LNCaP clone FGC (cell line): ENCODE measurements around the gene SETSIP.

ENCODE experiments used
- DNase-seq: peaks from one replicate; pipeline ENCODE4 v3.0.0-alpha.2; 2011; ENCODE audit warnings: low read depth
- H3K4me3 ChIP-seq: 2 replicates; pipeline ENCODE4 v1.5.1; 2011; ENCODE audit warnings: mild to moderate bottlenecking, low read depth, low read length, control low read depth
- TF ChIP-seq, protein P1 (sequence below): IDR thresholded peaks from 2 replicates; pipeline ENCODE4 v1.5.1; 2012; ENCODE audit warnings: mild to moderate bottlenecking; ENCODE audit not compliant: control insufficient read depth, insufficient read depth; ENCODE audit errors: extremely low read depth

The SETSIP gene

DNA sequence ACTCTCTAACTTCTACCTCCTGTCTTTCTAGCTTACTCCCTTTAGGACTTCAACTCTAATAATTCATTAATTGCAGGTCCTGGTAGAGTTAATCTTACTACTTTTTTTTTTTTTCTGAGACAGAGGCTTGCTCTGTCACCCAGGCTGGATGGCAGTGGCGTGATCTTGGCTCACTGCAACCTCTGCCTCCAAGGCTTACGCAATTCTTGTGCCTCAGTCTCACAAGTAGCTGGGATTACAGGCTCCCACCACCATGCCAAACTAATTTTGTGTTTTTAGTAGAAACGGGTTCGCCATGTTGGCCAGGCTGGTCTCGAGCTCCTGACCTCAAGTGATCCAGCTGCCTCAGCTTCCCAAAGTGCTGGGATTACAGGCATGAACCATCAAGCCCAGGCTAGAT is 20.7 kb upstream of the SETSIP start:
- H3K4me3 ChIP-seq = no peak overlapping the region
- TF ChIP-seq, protein P1, sequence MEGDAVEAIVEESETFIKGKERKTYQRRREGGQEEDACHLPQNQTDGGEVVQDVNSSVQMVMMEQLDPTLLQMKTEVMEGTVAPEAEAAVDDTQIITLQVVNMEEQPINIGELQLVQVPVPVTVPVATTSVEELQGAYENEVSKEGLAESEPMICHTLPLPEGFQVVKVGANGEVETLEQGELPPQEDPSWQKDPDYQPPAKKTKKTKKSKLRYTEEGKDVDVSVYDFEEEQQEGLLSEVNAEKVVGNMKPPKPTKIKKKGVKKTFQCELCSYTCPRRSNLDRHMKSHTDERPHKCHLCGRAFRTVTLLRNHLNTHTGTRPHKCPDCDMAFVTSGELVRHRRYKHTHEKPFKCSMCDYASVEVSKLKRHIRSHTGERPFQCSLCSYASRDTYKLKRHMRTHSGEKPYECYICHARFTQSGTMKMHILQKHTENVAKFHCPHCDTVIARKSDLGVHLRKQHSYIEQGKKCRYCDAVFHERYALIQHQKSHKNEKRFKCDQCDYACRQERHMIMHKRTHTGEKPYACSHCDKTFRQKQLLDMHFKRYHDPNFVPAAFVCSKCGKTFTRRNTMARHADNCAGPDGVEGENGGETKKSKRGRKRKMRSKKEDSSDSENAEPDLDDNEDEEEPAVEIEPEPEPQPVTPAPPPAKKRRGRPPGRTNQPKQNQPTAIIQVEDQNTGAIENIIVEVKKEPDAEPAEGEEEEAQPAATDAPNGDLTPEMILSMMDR = no peak
- no peak for DNase-seq

DNA sequence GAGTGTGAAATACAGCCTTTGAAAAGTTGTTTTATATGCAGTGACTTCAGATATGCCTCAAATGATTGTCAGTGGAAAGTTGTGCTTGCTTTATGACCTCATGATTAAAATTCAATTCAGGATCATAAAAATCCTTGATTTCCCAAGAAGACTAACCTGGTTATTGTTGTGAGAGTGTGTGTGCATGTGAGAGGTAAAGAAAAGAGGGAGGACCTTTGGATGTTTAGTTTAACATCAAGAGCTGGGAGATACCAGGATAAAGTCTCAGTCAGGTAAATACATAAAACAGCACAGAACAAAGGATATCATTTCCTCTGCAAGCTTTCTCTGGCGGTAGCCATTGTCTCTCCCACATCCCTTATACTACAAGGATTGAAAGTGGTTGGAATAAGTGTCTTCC is 19.4 kb upstream of the SETSIP start:
- TF ChIP-seq, protein P1 = no peak
- H3K4me3 ChIP-seq = no peak overlapping the region
- no peak for DNase-seq

DNA sequence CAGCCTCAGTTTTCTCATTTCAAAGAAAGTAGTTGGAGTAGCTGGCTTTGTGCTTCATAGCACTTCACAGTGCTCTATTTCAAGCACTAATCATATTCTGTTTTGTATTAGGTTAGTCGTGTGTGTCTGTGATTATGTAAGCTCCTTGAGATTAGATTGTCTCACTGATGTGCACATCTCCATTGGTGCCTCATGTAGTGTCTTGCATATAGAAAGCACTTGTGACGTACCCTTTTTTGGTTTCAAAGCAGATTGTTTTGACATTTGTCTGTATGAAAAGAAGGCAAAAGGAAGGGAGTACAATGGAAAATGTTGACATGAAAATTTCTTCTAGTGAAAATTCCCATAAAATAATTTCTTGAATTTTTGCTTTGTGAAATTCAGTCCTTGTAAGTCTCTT is 18.9 kb upstream of the SETSIP start:
- H3K4me3 ChIP-seq = no peak overlapping the region
- TF ChIP-seq, protein P1 = no peak
- DNase-seq = no peak

DNA sequence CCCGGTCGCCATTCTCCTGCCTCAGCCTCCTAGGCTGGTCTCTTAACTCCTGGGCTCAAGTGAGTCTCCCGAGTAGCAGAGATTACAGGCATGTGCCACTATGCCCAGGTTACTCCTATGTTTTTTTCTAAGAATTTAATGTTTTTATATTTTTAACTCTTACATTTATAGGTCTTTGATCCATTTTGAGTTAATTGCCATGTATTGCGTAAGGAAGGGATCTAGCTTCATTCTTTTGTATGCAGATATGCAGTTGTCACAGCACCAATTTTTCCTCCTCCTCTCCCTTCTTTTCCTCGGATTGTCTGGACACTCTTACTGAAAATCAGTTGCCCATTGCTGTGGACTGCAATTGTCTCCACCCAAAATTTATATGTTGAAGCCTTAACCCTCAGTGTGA is 16.4 kb upstream of the SETSIP start:
- no peak for DNase-seq
- H3K4me3 ChIP-seq = no peak overlapping the region
- TF ChIP-seq, protein P1 = no peak

DNA sequence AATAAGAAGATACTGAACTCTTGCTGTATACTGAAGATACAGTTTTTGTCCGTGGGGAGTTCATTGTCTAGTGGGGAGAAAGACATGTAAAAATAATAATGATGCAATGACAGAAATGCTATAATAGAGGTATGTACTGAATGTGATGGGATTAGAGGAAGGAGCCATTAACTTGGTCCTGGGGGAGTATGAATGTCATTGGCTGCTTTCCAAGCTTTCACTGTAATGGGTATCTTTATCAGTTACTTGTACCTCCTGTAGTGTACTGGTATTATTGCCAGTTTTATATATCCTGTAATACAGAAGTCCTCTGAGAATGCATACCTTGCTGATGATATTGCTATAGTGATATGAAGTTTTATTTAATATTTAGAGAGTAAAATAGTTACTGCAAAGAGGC is 12.3 kb upstream of the SETSIP start:
- DNase-seq = no peak

DNA sequence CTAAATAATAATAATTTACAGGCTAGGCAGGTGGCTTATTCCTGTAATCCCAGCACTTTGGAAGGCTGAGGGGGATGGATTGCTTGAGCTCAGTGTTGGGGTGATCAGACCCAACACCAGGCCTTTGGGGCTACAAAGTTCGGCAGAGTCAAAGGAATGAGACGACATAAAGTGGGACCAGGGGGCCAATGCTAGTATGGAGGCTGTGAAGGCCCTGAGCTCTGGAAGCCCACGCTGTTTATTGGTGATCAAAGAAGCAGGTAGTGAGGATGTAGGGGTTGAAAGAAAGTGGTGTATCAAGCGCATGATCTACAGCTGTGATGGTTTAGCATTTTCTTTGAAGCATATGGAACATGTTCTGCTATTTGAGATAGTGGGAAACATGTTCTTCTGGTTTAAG is 10.5 kb upstream of the SETSIP start:
- H3K4me3 ChIP-seq = no peak overlapping the region
- DNase-seq = no peak
- TF ChIP-seq, protein P1 = no peak

More for the DNA sequence above, 12.3 kb upstream of the SETSIP start:
- H3K4me3 ChIP-seq = no peak overlapping the region
- TF ChIP-seq, protein P1 = no peak

DNA sequence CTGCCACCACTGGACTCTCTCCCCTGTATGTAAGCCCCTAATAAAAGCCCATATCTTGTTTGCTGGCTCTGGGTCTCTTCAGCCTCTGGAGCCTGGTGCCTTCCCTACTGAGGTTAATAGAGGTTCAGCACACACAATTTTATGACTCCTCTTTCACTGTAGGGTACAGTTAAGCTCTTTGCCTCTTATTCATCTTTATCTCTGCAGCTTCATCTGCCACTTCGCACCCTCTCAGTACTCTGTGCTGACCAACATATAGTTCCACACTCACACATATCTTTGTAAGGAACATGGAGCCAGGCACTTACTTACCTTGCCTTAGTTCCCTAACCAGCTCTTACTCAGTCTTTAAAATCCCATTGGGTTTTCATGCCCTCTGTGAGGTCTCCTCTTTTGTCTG is 9.4 kb upstream of the SETSIP start:
- TF ChIP-seq, protein P1 = no peak
- DNase-seq = no peak
- no peak overlapping the region for H3K4me3 ChIP-seq
